ENCODE results near the gene RAB3GAP1. TPM values are rescaled to one million over a fixed set of nuclear protein-coding genes. Genes with fewer than 3 reads are reported as not detected.

Gene RAB3GAP1
- polyA plus RNA-seq, 1 donor (not counting 4 experiments of a cell fraction or from before 2014, with no cell fraction given) = 41.6 TPM

DNA sequence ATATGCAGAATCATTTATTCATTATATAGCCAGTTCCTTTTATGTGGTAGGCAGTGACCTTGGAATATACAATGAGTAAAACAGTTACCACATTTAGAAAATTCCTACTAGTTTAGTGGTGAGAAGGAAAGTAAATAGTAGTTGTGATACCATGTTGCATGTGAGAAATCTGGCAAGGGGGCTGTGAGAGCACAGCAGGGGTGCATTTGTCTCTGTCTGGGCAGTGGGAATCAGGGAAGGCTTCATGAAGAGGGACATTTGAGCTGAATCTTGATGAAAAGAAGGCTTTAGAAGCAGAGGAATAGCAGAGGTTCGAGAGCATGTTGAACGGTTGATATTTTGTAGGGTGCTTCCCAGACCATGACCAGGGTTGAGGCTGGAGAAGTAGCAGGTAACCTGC, 78.7 kb downstream of the RAB3GAP1 start:
- no peaks in the 10 kb centered on the region for H3K27me3 ChIP-seq (ENCODE audit: control insufficient read depth, extremely low read depth, insufficient read depth, low read length)
- peaks cover 16% of the 10 kb centered on the region for H3K4me1 ChIP-seq (ENCODE audit: control insufficient read depth, extremely low read depth, insufficient read depth, low read length)
- dilution Hi-C loops (cut with MboI; ENCODE audit: extremely low pct_ligation_motif_present, low sequenced_read_pairs) = no loop called here
- peaks cover 6 to 35% of the 10 kb centered on the region in 2 experiments for H3K36me3 ChIP-seq (ENCODE audit: control insufficient read depth in 2 of 2, extremely low read depth in 1 of 2, insufficient read depth in 2 of 2, low read length in 2 of 2)
- H3K27ac ChIP-seq (ENCODE audit: control insufficient read depth, insufficient read depth, low read length) = no peak overlapping the region
- no peak overlapping the region for H3K4me3 ChIP-seq (ENCODE audit: control insufficient read depth in 2 of 3, extremely low read depth in 1 of 3, insufficient read depth in 2 of 3, low read depth in 1 of 3, low read length in 3 of 3)
- H3K9me3 ChIP-seq (ENCODE audit: control insufficient read depth, low read depth, low read length) = no peaks in the 10 kb centered on the region
- H3K79me2 ChIP-seq (ENCODE audit: control insufficient read depth, insufficient read depth, low read length) = no peaks in the 10 kb centered on the region
- FAIRE-seq = no peak
- H4K20me1 ChIP-seq (ENCODE audit: control insufficient read depth, extremely low read depth, insufficient read depth, low read length) = no peaks in the 10 kb centered on the region
- TF ChIP-seq, protein P1, sequence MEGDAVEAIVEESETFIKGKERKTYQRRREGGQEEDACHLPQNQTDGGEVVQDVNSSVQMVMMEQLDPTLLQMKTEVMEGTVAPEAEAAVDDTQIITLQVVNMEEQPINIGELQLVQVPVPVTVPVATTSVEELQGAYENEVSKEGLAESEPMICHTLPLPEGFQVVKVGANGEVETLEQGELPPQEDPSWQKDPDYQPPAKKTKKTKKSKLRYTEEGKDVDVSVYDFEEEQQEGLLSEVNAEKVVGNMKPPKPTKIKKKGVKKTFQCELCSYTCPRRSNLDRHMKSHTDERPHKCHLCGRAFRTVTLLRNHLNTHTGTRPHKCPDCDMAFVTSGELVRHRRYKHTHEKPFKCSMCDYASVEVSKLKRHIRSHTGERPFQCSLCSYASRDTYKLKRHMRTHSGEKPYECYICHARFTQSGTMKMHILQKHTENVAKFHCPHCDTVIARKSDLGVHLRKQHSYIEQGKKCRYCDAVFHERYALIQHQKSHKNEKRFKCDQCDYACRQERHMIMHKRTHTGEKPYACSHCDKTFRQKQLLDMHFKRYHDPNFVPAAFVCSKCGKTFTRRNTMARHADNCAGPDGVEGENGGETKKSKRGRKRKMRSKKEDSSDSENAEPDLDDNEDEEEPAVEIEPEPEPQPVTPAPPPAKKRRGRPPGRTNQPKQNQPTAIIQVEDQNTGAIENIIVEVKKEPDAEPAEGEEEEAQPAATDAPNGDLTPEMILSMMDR (optimal IDR thresholded peaks at IDR 0.05 in 1 of 3, IDR thresholded peaks at IDR 0.05 in 1 of 3, conservative IDR thresholded peaks at IDR 0.05 in 1 of 3; ENCODE audit: extremely low read depth in 1 of 3, insufficient read depth in 2 of 3, low read length in 3 of 3) = no peak
- TF ChIP-seq EZH2 (IDR thresholded peaks at IDR 0.05; ENCODE audit: low read length) = no peak
- H3K9ac ChIP-seq (ENCODE audit: control insufficient read depth, extremely low read depth, insufficient read depth, low read length) = no peak overlapping the region
- no peak for DNase-seq (ENCODE audit: low read depth, low spot score)
- no peak overlapping the region for H3K4me2 ChIP-seq (ENCODE audit: control insufficient read depth, extremely low read depth, insufficient read depth, low read depth, low read length)
- H2AFZ ChIP-seq (ENCODE audit: control insufficient read depth, low read length) = no peak overlapping the region
- no peaks in the 10 kb centered on the region for H3K9me1 ChIP-seq (ENCODE audit: control insufficient read depth, extremely low read depth, insufficient read depth, low read length)

DNA sequence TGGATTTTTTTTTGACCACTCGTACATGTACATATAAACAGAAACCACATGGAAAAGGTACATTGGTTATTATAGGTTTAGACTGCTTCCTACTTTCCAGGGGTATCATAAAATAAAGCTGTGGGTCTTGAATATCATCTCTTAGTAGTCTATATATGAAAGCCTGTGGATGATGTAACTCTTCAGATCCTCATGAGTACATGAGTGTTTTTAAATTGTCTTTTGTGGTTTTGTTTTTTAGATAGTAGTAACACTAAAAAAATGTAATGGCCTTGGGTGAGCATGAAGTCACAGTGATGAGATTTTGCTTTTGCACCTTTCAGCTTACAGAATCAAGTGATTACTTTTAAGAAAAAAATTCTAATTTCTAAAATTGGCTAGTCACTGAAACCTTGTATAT, 80.2 kb downstream of the RAB3GAP1 start:
- H3K27me3 ChIP-seq (ENCODE audit: control insufficient read depth, extremely low read depth, insufficient read depth, low read length) = no peaks in the 10 kb centered on the region
- H3K9me1 ChIP-seq (ENCODE audit: control insufficient read depth, extremely low read depth, insufficient read depth, low read length) = no peaks in the 10 kb centered on the region
- H3K9me3 ChIP-seq (ENCODE audit: control insufficient read depth, low read depth, low read length) = no peaks in the 10 kb centered on the region
- H3K9ac ChIP-seq (ENCODE audit: control insufficient read depth, extremely low read depth, insufficient read depth, low read length) = no peak overlapping the region
- no peak overlapping the region for H3K4me2 ChIP-seq (ENCODE audit: control insufficient read depth, extremely low read depth, insufficient read depth, low read depth, low read length)
- dilution Hi-C loops (cut with MboI; ENCODE audit: extremely low pct_ligation_motif_present, low sequenced_read_pairs) = no loop called here
- H3K4me3 ChIP-seq (ENCODE audit: control insufficient read depth in 2 of 3, extremely low read depth in 1 of 3, insufficient read depth in 2 of 3, low read depth in 1 of 3, low read length in 3 of 3) = no peak overlapping the region
- TF ChIP-seq, protein P1 (optimal IDR thresholded peaks at IDR 0.05 in 1 of 3, IDR thresholded peaks at IDR 0.05 in 1 of 3, conservative IDR thresholded peaks at IDR 0.05 in 1 of 3; ENCODE audit: extremely low read depth in 1 of 3, insufficient read depth in 2 of 3, low read length in 3 of 3) = no peak
- TF ChIP-seq EZH2 (IDR thresholded peaks at IDR 0.05; ENCODE audit: low read length) = no peak
- peaks cover 5 to 30% of the 10 kb centered on the region in 2 experiments for H3K36me3 ChIP-seq (ENCODE audit: control insufficient read depth in 2 of 2, extremely low read depth in 1 of 2, insufficient read depth in 2 of 2, low read length in 2 of 2)
- no peak overlapping the region for H2AFZ ChIP-seq (ENCODE audit: control insufficient read depth, low read length)
- DNase-seq (ENCODE audit: low read depth, low spot score) = no peak
- peak overlapping the region; percentile 71 for H3K27ac ChIP-seq (ENCODE audit: control insufficient read depth, insufficient read depth, low read length)
- no peaks in the 10 kb centered on the region for H4K20me1 ChIP-seq (ENCODE audit: control insufficient read depth, extremely low read depth, insufficient read depth, low read length)
- no peak for FAIRE-seq
- no peaks in the 10 kb centered on the region for H3K79me2 ChIP-seq (ENCODE audit: control insufficient read depth, insufficient read depth, low read length)
- peaks cover 13% of the 10 kb centered on the region for H3K4me1 ChIP-seq (ENCODE audit: control insufficient read depth, extremely low read depth, insufficient read depth, low read length)

Measured in keratinocyte (primary cell).